ENCODE results near the gene SLFN5.
"Not testable (repeated sequence)": the region's sequence is repeated elsewhere in the genome, so short reads cannot be mapped to it uniquely, and the experiment has no call there.

DNA sequence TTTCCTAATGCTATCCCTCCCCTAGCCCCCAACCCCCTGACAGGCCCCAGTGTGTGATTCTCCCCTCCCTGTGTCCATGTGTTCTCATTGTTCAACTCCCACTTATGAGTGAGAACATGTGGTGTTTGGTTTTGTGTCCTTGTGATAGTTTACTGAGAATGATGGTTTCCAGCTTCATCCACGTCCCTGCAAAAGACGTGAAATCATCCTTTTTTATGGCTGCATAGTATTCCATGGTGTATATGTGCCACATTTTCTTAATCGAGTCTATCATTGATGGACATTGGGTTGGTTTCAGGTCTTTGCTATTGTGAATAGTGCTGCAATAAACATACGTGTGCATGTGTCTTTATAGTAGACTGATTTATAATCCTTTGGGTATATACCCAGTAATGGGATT is 8.6 kb upstream of the SLFN5 start:
- TF ChIP-seq, protein P1, sequence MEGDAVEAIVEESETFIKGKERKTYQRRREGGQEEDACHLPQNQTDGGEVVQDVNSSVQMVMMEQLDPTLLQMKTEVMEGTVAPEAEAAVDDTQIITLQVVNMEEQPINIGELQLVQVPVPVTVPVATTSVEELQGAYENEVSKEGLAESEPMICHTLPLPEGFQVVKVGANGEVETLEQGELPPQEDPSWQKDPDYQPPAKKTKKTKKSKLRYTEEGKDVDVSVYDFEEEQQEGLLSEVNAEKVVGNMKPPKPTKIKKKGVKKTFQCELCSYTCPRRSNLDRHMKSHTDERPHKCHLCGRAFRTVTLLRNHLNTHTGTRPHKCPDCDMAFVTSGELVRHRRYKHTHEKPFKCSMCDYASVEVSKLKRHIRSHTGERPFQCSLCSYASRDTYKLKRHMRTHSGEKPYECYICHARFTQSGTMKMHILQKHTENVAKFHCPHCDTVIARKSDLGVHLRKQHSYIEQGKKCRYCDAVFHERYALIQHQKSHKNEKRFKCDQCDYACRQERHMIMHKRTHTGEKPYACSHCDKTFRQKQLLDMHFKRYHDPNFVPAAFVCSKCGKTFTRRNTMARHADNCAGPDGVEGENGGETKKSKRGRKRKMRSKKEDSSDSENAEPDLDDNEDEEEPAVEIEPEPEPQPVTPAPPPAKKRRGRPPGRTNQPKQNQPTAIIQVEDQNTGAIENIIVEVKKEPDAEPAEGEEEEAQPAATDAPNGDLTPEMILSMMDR (conservative IDR thresholded peaks at IDR 0.05 in 1 of 2, IDR thresholded peaks at IDR 0.05 in 1 of 2; ENCODE audit: low read depth in 1 of 2, low read length in 2 of 2), result not testable (repeated sequence)
- TF ChIP-seq EZH2 (IDR thresholded peaks at IDR 0.05; ENCODE audit: low read length, missing control alignments), result not testable (repeated sequence)
